H54 (cell line): ENCODE measurements around the gene RIN2.
"Not testable (repeated sequence)": the region's sequence is repeated elsewhere in the genome, so short reads cannot be mapped to it uniquely, and the experiment has no call there.

Source experiments
- DNase-seq: peaks from one replicate; pipeline ENCODE4 v3.0.0; 2011; ENCODE audit warnings: low spot score, mixed read lengths; ENCODE audit not compliant: insufficient read length
- FAIRE-seq: peaks from 3 replicates; lab custom pipeline; 2011; peaks lifted over from hg19 to GRCh38; lab: Jason Lieb, UNC
- POLR2A ChIP-seq: IDR thresholded peaks from 2 replicates; pipeline ENCODE4 v1.6.1; 2011; ENCODE audit warnings: low read depth, mild to moderate bottlenecking, low read length

Gene RIN2

DNA sequence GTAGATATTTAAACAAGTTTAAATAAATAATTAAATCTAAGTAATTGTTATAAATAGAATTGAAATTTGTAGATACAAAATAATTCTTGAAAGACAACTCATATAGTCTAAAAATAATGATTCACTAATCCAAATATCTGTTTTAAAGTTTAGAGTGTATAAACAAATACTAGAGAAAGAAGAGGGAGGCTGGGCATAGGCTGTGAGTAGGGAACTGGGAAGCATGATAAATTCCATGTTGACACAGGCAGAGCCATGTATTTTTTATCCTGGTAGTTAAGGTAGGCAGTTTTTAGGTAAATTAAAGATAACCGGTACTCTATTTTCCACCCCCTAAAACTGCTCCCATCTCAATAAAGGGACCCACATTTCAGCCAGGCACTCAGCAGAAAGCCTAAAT, 11.7 kb upstream of the RIN2 start:
- TF ChIP-seq POLR2A: no peak
- FAIRE-seq (no peak), DNase-seq (no peak)

DNA sequence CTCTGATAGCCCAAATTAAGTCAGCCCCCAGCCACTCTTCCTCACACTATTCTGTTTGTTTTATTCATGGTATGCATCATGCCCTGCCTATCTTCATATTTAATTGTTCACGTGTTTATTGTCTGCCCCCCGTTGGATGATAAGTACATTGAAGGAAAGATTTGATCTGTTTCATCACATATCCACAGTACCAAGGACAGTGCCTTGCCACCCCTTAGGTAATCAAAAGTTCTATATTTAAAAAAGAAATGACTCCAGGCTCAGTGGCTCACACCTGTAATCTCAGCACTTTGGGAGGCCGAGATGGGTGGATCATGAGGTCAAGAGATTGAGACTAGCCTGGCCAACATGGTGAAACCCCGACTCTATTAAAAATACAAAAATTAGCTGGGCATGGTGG, 10.2 kb upstream of the RIN2 start:
- DNase-seq (no peak), FAIRE-seq (no peak)
- TF ChIP-seq POLR2A: no peak

DNA sequence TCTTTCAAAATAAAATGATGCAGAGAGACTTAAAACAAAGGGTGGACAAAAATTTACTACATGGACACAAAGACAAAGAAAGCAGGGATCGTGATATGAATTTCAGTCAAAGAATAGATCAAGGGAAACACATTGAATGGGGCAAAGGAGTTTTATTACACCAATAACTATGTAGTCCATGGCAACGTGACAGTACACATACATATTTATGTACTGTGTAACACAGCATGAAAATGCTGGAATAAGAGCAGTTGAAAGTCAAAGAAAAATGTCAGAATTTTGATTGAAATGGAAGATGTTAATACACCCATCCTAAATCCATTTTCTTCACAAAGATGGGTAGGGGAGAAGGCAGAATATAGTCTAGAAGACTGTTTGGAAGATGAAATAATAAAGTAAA, 9.4 kb upstream of the RIN2 start:
- FAIRE-seq: no peak
- DNase-seq: no peak
- TF ChIP-seq POLR2A: no peak

DNA sequence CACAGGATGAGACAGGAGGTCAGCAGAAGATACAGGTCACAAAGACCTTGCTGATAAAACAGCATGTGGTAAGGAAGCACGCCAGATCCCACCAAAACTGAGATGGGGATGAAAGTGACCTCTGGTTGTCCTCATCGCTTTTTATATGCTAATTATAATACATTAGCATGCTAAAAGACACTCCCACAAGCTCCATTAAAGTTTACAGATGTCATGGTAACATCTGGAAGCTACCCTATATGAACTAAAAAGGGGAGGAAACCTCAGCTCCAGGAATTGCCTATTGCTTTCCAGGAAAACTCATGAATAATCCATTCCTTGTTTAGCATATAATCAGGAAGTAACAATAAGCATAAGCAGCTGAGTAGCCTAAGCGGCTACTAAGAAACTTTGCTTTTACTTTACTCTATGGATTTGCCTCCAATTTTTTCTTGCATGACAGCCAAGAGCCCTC, 8.4 kb upstream of the RIN2 start:
- no peak for DNase-seq
- no peak for TF ChIP-seq POLR2A
- no peak for FAIRE-seq

DNA sequence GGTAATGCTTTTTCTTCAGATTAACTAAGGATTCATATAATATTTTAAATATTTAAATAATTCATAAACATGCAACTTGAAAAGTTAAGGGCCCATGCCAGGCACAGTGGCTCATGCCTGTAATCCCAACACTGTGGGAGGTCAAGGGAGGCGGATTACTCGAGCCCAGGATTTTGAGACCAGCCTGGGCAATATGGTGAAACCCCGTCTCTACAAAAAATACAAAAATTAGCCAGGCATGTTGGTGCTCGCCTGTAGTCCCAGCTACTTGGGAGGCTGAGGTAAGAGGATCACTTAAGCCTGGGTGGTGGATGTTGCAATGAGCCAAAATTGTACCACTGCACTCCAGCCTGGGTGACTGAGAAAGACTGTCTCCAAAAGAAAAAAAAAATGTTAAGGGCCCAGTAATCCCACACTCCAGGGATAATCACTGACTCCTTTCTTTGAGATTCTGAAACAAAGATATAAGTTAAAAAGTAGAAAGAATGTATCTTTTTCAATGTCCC, 7.9 kb upstream of the RIN2 start:
- FAIRE-seq (no peak), DNase-seq (no peak)
- TF ChIP-seq POLR2A: no peak

DNA sequence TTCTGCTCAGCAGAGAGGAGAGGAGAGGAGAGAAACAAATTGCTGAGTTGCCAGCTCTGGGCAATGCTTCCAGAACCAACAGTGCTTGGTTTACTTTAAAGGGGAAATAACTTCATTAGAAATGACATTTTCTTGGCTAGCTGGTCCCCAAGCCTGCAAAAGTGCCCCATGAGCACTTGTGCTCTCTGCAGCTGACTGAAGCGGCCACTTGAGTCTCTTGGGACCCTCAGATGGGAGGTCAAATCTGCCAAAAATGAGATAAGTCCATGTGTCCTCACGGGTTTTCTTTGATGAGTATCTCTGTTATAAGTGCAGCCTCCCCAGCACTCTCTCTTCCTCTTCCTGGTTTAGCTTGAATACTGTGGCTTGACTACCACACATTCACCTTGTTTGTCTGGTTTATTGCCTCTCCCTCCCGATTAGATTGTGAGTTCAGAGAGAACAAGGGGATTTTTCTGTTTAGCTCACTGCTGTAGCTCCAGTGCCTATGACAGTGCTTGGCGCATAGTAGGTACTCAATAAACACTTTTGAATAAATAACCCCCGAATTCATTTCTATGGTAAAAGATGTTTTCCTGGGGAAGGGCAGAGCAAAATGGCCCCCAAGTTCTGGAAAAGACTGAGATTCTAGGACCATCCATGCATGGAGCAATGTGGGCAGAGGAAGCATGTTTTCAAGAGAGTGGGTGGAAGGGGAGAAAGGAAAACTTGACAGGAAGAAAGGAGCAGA, 7.0 kb upstream of the RIN2 start:
- DNase-seq (no peak), FAIRE-seq (no peak)
- no peak for TF ChIP-seq POLR2A

DNA sequence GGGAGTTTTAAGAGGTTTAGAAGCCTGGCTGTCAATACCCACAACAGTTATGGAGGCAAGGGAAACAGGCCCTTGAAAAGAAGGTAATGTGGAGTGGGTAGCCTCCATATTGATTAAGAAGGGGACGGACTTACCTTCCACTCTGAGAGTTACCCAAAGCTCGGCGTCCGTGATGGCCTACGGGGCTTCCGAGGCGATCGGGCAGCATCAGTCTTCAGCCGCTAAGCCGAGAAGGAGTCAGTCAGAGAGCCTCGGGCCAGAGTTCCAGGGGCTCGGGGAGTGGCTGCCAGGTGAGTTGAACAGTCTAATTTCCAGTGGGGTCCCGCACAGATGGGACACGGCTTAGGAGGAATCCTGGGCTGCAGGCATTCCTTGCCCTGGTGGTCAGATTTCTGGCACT, 3.9 kb upstream of the RIN2 start:
- DNase-seq, FAIRE-seq: not testable (repeated sequence)

DNA sequence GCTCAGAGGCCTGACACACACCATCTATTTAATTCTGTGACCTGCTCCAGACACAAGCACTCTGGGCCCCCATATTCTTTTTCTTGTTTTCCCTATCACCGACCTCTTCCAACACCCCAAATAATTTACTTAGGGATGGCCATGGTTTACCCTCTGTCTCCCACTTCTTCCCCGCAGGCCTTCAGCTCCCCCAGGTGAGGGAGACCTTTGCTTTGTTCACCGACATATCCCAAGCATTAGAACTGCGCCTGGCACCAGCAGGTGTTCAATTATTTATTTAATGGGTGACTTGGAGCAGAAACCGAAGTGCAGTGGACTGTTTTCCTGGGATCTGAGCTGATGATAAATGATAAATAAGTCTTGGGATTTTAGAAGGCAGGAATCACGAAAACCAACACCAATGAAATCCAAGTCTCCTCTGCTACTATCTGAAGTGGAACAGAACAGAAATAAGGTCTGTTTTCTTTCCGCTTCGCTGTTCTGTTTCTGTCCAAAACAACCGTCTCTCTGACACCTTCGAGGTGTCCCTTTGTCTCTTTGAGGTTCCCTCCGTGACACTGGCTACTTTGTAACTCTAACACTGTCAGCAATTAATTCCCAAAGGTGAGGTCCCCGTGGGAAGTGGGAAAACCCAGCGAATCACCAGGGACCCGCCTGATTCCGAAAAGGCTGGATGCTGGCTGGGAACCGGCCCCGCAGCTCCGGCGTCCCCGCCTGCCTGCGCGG, 1.1 kb upstream of the RIN2 start:
- no peak for FAIRE-seq

DNA sequence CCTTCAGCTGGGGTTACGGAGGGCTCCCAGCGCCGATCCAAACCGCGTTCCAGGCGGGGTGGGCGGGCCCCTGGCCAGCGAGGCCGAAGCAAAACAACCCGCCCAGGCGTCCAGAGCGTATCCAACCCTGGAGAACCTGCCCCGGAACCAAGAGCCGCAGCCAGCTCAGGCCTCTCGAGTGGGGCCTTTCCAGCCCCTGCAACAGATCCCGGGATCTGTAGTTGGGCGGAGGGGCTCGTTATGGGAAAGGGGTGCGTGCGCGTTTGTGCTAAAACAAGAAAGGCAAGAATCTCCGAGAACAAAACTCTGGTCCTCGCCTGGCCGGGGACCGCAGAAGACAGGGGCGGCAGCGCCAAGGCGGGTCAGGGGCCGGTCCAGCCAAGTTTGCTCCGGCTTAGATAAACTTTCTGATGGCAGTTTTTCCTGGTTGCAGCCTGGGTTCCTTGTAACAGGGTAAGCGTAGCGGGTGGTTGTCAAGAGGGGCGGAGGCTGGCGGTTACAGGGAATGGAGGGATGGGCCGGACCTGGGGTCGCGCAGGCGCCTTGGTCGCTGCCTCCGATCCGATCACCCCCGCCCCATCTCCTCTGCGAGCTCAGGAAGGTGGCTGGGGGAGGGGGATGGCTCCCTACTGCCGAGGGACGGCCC, 448 bp upstream of the RIN2 start:
- no peak; the same call in 1 of the 2 replicates for TF ChIP-seq POLR2A
- FAIRE-seq: no peak
- peak; percentile 91 for DNase-seq

More for the DNA sequence above, 1.1 kb upstream of the RIN2 start:
- no peak for TF ChIP-seq POLR2A
- no peak for DNase-seq

DNA sequence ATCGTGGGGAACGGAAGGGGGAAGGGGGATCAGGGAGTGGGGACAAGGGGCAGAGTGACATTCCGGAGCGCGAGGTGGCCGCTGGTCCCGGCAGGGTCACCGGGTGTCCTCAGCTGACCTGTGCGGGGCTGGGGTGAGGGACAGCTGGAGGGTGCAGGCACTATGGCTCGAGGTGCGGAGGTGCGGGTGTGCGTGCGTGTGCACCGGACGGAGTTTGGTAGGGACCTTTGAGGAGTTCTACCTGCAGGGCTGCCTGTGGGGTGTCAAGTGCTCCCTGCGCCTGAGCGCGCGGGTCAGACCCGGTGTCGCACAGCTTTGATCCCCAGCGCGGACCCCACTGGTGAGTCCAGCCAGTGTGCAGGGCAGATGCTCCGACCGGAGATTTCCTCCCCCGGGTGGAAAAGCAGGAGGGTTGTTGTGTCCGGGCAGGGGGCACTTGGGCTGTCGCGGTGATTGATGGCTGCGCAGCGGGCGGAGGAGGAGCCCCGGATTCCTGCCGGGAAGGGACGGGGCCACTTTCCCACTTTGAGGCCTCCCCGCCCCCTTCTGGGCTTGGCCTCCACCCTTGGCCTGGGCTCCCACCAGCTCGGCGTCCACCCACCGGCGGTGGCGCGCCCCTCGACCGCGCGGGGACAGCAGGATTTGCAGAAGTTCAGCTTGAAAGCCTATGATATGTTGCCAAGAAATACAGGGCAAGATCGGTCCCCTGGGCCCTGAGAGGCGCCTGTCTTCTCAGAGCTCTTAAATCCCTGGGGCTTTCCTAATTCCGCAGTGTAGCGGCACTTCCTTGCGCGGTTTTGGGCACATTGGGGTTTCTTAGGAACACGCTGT, 658 bp downstream of the RIN2 start:
- DNase-seq (no peak), FAIRE-seq (no peak)
- TF ChIP-seq POLR2A: no peak

DNA sequence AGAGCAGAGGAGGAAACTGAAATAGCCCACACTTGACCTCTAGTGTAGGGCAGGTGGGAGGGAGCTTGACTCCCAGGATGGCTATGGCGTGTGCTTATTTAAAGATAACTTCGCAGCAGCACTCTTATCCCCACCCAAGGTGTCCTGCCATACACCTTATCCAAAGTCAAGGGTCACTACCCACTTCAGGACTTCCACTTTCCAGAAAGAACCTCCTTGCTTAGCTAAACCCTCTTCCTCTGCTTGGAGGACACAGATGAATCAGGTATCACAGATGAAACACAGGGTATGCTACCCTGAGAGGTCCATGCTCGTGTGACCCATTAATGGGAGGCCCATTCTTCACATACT, 2.3 kb downstream of the RIN2 start:
- no peak for FAIRE-seq
- no peak for DNase-seq
- TF ChIP-seq POLR2A: no peak

DNA sequence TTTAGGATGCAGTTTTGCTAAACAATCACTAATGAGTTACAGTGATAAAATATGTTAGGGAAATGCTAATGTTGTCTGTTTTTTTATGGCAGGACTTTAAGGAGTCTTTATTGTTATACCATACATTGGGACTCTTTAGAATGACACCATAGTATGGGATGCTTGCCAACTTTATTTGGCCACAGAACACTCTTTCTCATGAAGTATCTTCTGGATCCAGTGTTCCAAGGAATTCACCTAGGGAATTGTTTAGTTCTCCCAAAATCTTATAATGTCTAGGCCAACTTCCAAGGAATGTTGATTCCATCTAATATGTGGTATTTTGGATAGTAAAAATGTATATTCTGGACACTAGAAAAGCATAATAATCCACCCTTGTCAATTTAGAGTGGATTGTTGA, 3.3 kb downstream of the RIN2 start:
- FAIRE-seq (no peak), DNase-seq (no peak)
- no peak for TF ChIP-seq POLR2A

DNA sequence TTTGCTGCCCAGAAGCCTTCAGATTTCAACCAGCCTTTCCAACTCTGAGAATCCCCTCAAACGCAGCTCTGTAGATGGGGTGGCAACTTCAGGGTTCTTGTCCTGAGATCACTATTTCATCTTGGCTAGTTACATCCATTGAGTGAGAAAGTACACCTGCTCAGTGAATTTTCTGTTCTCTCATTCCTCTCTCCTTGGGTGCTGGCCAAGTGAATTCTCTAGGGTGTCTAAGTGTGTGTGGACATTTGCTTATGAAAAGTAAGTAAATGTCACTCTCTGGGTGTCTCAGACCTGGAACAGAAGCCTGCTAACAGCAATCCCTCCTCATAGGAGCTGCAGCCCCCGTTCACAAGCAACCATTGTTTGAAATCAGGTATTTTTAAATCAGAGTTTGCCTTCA, 3.8 kb downstream of the RIN2 start:
- no peak for FAIRE-seq
- no peak for TF ChIP-seq POLR2A
- DNase-seq: no peak
